SKM-1 (cell line): ENCODE data around the gene POLR3G.

Source experiments
- DNase-seq: peaks from one replicate; lab custom pipeline; 2025; ENCODE audit not compliant: unreplicated experiment; lab: John Stamatoyannopoulos, UW

Gene POLR3G

GRCh38 chr5:90474235-90475107, at the start of gene POLR3G, which contains the start of gene MBLAC2:
Gene POLR3G, plus strand, starts transcription at chr5:90474864. Its CDS starts 10,704 bp downstream, at chr5:90485568.
Gene MBLAC2, minus strand, starts transcription at chr5:90474771. Its CDS starts 479 bp downstream, at chr5:90474292.
- DNase-seq = peak; percentile 90

GRCh38 chr5:90434116-90434714, 40.4 kb upstream of the POLR3G start:
- DNase-seq = no peak

- DNase-seq = no peak
Observed at GRCh38 chr5:90437663-90438062, 37.0 kb upstream of the POLR3G start.

GRCh38 chr5:90438100-90438499, 36.6 kb upstream of the POLR3G start:
- DNase-seq = no peak

GRCh38 chr5:90440644-90441043, 34.0 kb upstream of the POLR3G start:
- no peak for DNase-seq

GRCh38 chr5:90446961-90447360, 27.7 kb upstream of the POLR3G start:
- DNase-seq = no peak

GRCh38 chr5:90461288-90461687, 13.4 kb upstream of the POLR3G start:
- no peak for DNase-seq

GRCh38 chr5:90472783-90473395, 1.8 kb upstream of the POLR3G start:
- DNase-seq = no peak

GRCh38 chr5:90473396-90474234, 1.0 kb upstream of the POLR3G start:
- DNase-seq = peak; percentile 3

- no peak for DNase-seq
Observed at GRCh38 chr5:90475436-90475980, 844 bp downstream of the POLR3G start.

- no peak for DNase-seq
Observed at GRCh38 chr5:90476391-90476790, 1.7 kb downstream of the POLR3G start.

GRCh38 chr5:90477073-90477472, 2.4 kb downstream of the POLR3G start:
- DNase-seq = no peak

GRCh38 chr5:90477621-90478215, 3.1 kb downstream of the POLR3G start:
- DNase-seq = no peak

GRCh38 chr5:90479611-90480385, 5.1 kb downstream of the POLR3G start:
- DNase-seq = no peak

- DNase-seq = no peak
Observed at GRCh38 chr5:90480699-90481098, 6.0 kb downstream of the POLR3G start.

- DNase-seq = no peak
Observed at GRCh38 chr5:90483206-90483605, 8.5 kb downstream of the POLR3G start.

GRCh38 chr5:90484540-90484939, 9.9 kb downstream of the POLR3G start:
- DNase-seq = no peak

GRCh38 chr5:90488791-90489190, 14.1 kb downstream of the POLR3G start:
- no peak for DNase-seq

GRCh38 chr5:90494043-90494442, 19.4 kb downstream of the POLR3G start:
- no peak for DNase-seq

GRCh38 chr5:90495146-90495545, 20.5 kb downstream of the POLR3G start:
- no peak for DNase-seq
